ENCODE measurements around the gene LRP1.

DNA sequence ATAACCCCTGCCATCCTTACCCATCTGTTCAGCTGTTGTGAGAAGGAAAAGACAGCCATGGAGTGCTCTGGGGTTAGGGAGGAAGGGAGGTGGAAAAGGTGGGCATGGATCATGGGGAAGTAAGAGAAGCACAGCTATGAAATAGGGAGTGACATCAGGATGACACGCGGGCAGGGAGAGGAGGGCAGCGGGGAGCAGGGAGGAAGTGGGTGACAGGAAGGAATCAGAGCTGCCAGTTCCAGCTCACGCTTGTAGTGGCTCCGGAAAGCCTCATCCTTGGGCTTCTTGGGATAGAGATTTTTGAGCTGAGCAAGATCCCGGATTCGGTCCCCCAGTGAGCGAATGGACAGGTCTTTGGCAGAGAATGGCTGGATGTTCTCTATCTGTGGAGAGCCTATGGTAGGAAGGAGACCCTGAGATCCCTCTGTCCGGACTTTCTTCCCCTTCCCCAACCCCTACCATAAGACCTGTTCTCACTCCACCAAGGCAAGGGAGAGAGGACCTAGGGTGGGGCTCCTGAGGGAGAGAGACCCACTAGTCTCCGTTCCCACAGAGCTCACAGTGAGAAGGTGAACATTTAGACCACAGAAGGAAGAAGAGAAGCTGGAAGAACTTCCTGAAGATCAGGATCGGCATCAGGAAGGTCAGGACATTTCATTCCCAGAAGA lies 29.1 kb upstream of the LRP1 start:
- TF ChIP-seq TAF1 (IDR thresholded peaks at IDR 0.05; ENCODE audit: borderline replicate concordance, insufficient read depth, low read length) (no peak), POLR2AphosphoS5 (IDR thresholded peaks at IDR 0.05; ENCODE audit: low read depth, low read length) (no peak), FOXP2 (optimal IDR thresholded peaks at IDR 0.05; ENCODE audit: borderline replicate concordance, extremely low read depth, extremely low read length, insufficient read depth) (no peak), SIN3A (IDR thresholded peaks at IDR 0.05; ENCODE audit: borderline replicate concordance, insufficient read depth, low read length) (no peak)
- TF ChIP-seq, protein P1, sequence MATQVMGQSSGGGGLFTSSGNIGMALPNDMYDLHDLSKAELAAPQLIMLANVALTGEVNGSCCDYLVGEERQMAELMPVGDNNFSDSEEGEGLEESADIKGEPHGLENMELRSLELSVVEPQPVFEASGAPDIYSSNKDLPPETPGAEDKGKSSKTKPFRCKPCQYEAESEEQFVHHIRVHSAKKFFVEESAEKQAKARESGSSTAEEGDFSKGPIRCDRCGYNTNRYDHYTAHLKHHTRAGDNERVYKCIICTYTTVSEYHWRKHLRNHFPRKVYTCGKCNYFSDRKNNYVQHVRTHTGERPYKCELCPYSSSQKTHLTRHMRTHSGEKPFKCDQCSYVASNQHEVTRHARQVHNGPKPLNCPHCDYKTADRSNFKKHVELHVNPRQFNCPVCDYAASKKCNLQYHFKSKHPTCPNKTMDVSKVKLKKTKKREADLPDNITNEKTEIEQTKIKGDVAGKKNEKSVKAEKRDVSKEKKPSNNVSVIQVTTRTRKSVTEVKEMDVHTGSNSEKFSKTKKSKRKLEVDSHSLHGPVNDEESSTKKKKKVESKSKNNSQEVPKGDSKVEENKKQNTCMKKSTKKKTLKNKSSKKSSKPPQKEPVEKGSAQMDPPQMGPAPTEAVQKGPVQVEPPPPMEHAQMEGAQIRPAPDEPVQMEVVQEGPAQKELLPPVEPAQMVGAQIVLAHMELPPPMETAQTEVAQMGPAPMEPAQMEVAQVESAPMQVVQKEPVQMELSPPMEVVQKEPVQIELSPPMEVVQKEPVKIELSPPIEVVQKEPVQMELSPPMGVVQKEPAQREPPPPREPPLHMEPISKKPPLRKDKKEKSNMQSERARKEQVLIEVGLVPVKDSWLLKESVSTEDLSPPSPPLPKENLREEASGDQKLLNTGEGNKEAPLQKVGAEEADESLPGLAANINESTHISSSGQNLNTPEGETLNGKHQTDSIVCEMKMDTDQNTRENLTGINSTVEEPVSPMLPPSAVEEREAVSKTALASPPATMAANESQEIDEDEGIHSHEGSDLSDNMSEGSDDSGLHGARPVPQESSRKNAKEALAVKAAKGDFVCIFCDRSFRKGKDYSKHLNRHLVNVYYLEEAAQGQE (IDR thresholded peaks at IDR 0.05; ENCODE audit: insufficient read depth in 1 of 2, low read depth in 2 of 2, low read length in 2 of 2) = no peak

Data from PFSK-1 (cell line).